ENCODE results near the gene TMEM150C.

TMEM150C gene

GRCh38 chr4:82433791-82434190, 128.0 kb downstream of the TMEM150C start:
- Histone ChIP-seq H3F3A (ENCODE audit: control insufficient read depth, insufficient read depth) (no peaks in the 10 kb centered on the region), H3K4me3 (ENCODE audit: low read length) (no peak overlapping the region; the same call in 1 of the 2 replicates), H3K79me2 (ENCODE audit: control insufficient read depth, low read length) (peaks cover 95% of the 10 kb centered on the region), H3K27me3 (ENCODE audit: control insufficient read depth, low read length) (no peaks in the 10 kb centered on the region), H3K4me1 (ENCODE audit: control insufficient read depth, low read length) (peaks cover 58% of the 10 kb centered on the region), H3K9me2 (replicated peaks; ENCODE audit: control insufficient read depth, low read length) (no peaks in the 10 kb centered on the region), H3K36me3 (ENCODE audit: control insufficient read depth, low read length) (peaks cover 82% of the 10 kb centered on the region), H3K4me2 (ENCODE audit: low read length) (peak overlapping the region; percentile 34), H3K27ac (ENCODE audit: low read depth, low read length) (no peak overlapping the region), H3K9me3 (ENCODE audit: control insufficient read depth, insufficient read depth, low read length) (no peaks in the 10 kb centered on the region), H4K20me1 (ENCODE audit: control insufficient read depth, insufficient read depth, low read depth, low read length) (peaks cover 17% of the 10 kb centered on the region; the same call in 1 of the 2 replicates)
- TF ChIP-seq EZH2phosphoT487 (IDR thresholded peaks at IDR 0.05; ENCODE audit: borderline replicate concordance, low read length) (no peak), CTCF (IDR thresholded peaks at IDR 0.05; ENCODE audit: low read depth, low read length, poor library complexity, severe bottlenecking) (no peak)
